ENCODE data around the gene ECE2. TPM values are rescaled to one million over a fixed set of nuclear protein-coding genes. Genes with fewer than 3 reads are reported as not detected.

The ECE2 gene
- total RNA-seq, 2 experiments from 2014 or later, result not detected

DNA sequence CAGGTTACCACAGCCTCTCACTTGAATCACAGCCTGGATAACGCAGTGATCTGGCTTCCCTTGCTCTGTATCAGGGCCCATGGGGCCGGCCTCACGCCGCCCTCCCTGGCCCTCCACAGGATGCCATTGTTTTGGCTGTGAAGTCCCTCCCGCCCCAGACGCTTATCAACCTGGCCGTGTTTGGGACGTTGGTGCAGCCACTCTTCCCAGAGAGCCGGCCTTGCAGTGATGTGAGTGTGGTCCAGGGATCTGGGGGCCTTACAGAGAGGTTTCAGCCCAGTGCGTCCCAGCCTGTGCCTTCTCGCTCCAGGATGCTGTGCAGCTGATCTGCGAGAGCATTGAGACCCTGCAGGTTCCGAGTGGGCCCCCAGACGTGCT lies 39.8 kb upstream of the ECE2 start:
- CTCF ChIA-PET, result interaction anchor here (1.4 kb wide), 1 partner anchor 9 kb away, joined by 7 read pairs; no protein-coding TSS in a partner anchor
- TF ChIP-seq CTCF (IDR thresholded peaks at IDR 0.05), result no peak
- H3K4me1 Mint-ChIP-seq (ENCODE audit: low read depth), result peaks cover 7% of the 10 kb centered on the region
- H3K4me3 Mint-ChIP-seq, result no peak overlapping the region
- H3K36me3 ChIP-seq (ENCODE audit: insufficient read depth, low read length), result no peaks in the 10 kb centered on the region
- H3K9me3 Mint-ChIP-seq, result no peaks in the 10 kb centered on the region
- H3K9me3 ChIP-seq (ENCODE audit: control insufficient read depth in 1 of 2, insufficient read depth in 1 of 2, low read length in 2 of 2), result no peaks in the 10 kb centered on the region
- H3K27me3 Mint-ChIP-seq, result peaks cover 28% of the 10 kb centered on the region
- intact Hi-C loops (cut with DNase I, micrococcal nuclease), result no loop called here
- no peak overlapping the region for H3K27ac ChIP-seq (ENCODE audit: low read depth in 1 of 2, low read length in 2 of 2)
- no peak overlapping the region for H3K27ac Mint-ChIP-seq
- no peak for ATAC-seq (ENCODE audit: poor library complexity)
- peaks cover 2% of the 10 kb centered on the region for H3K4me1 ChIP-seq (ENCODE audit: insufficient read depth, low read length)
- no peak for DNase-seq
- H3K36me3 Mint-ChIP-seq (ENCODE audit: low read depth), result no peaks in the 10 kb centered on the region
- POLR2A ChIA-PET, result no interaction called here
- no peak overlapping the region for H3K4me3 ChIP-seq (ENCODE audit: low read length)
- H3K27me3 ChIP-seq (ENCODE audit: control insufficient read depth in 1 of 2, insufficient read depth in 2 of 2, low read length in 2 of 2), result peaks cover 22 to 24% of the 10 kb centered on the region in 2 experiments

GRCh38 chr3:184236636-184237035 lies 39.2 kb upstream of the ECE2 start:
- intact Hi-C loops (cut with DNase I, micrococcal nuclease), result no loop called here
- Histone ChIP-seq H3K27ac (ENCODE audit: low read depth in 1 of 2, low read length in 2 of 2) (no peak overlapping the region), H3K27me3 (ENCODE audit: control insufficient read depth in 1 of 2, insufficient read depth in 2 of 2, low read length in 2 of 2) (peaks cover 16 to 18% of the 10 kb centered on the region in 2 experiments), H3K9me3 (ENCODE audit: control insufficient read depth in 1 of 2, insufficient read depth in 1 of 2, low read length in 2 of 2) (no peaks in the 10 kb centered on the region), H3K36me3 (ENCODE audit: insufficient read depth, low read length) (no peaks in the 10 kb centered on the region), H3K4me1 (ENCODE audit: insufficient read depth, low read length) (no peaks in the 10 kb centered on the region), H3K4me3 (ENCODE audit: low read length) (no peak overlapping the region)
- Mint-ChIP-seq H3K36me3 (ENCODE audit: low read depth) (no peaks in the 10 kb centered on the region), H3K4me3 (no peak overlapping the region), H3K9me3 (no peaks in the 10 kb centered on the region), H3K27ac (no peak overlapping the region), H3K27me3 (peaks cover 22% of the 10 kb centered on the region), H3K4me1 (ENCODE audit: low read depth) (peaks cover under 1% of the 10 kb centered on the region)
- TF ChIP-seq CTCF (IDR thresholded peaks at IDR 0.05), result no peak
- ATAC-seq (ENCODE audit: poor library complexity) (no peak), DNase-seq (no peak)
- ChIA-PET CTCF (interaction anchor here (1.4 kb wide), 1 partner anchor 9 kb away, joined by 7 read pairs; no protein-coding TSS in a partner anchor), POLR2A (no interaction called here)

- POLR2A ChIA-PET, result interaction anchor here (0.7 to 1.6 kb wide), 2 partner anchors 7 to 101 kb away, joined by 3 read pairs; partner anchors contain the start of gene VWA5B2
Measured at GRCh38 chr3:184237211-184237610, 38.6 kb upstream of the ECE2 start.

More at GRCh38 chr3:184237211-184237610, 38.6 kb upstream of the ECE2 start:
- no peak for TF ChIP-seq CTCF (IDR thresholded peaks at IDR 0.05)
- no peaks in the 10 kb centered on the region for H3K9me3 ChIP-seq (ENCODE audit: control insufficient read depth in 1 of 2, insufficient read depth in 1 of 2, low read length in 2 of 2)
- no peaks in the 10 kb centered on the region for H3K4me1 Mint-ChIP-seq (ENCODE audit: low read depth)
- H3K4me3 Mint-ChIP-seq, result no peak overlapping the region
- no peaks in the 10 kb centered on the region for H3K4me1 ChIP-seq (ENCODE audit: insufficient read depth, low read length)
- intact Hi-C loops (cut with DNase I, micrococcal nuclease), result no loop called here
- H3K36me3 Mint-ChIP-seq (ENCODE audit: low read depth), result peaks cover 2% of the 10 kb centered on the region
- H3K36me3 ChIP-seq (ENCODE audit: insufficient read depth, low read length), result peaks cover 3% of the 10 kb centered on the region
- no peak overlapping the region for H3K4me3 ChIP-seq (ENCODE audit: low read length)
- DNase-seq (no peak), ATAC-seq (ENCODE audit: poor library complexity) (no peak)
- H3K9me3 Mint-ChIP-seq, result no peaks in the 10 kb centered on the region
- peaks cover 10 to 12% of the 10 kb centered on the region in 2 experiments for H3K27me3 ChIP-seq (ENCODE audit: control insufficient read depth in 1 of 2, insufficient read depth in 2 of 2, low read length in 2 of 2)
- no peak overlapping the region for H3K27ac Mint-ChIP-seq
- CTCF ChIA-PET, result interaction anchor here (1.4 kb wide), 1 partner anchor 10 kb away, joined by 7 read pairs; no protein-coding TSS in a partner anchor
- no peak overlapping the region for H3K27ac ChIP-seq (ENCODE audit: low read depth in 1 of 2, low read length in 2 of 2)
- peaks cover 16% of the 10 kb centered on the region for H3K27me3 Mint-ChIP-seq
